ENCODE data around the gene KLHL26. TPM values are rescaled to one million over a fixed set of nuclear protein-coding genes. Genes with fewer than 3 reads are reported as not detected.

KLHL26 gene
- total and polyA plus RNA-seq, 8 donors = 4.3 to 10.4 (median 6.2) TPM

GRCh38 chr19:18660051-18660910 is 23.5 kb downstream of the KLHL26 start:
- Histone ChIP-seq H3K27me3 (no peaks in the 10 kb centered on the region), H3K9me3 (no peaks in the 10 kb centered on the region), H3K4me1 (peaks cover 10 to 22% of the 10 kb centered on the region in 2 donors), H3K27ac (peak overlapping the region; percentile 30 to 53), H3K36me3 (peaks cover 0 to 11% of the 10 kb centered on the region in 2 donors), H3K4me3 (no peak overlapping the region)
- TF ChIP-seq CTCF (IDR thresholded peaks at IDR 0.05) = no peak
- DNase-seq (peak in 2 of 4 donors; percentile 77 to 86), ATAC-seq (peak; percentile 72)
- intact Hi-C loops (cut with DNase I) = no loop called here

GRCh38 chr19:18660939-18661670 is 24.3 kb downstream of the KLHL26 start:
- no peaks in the 10 kb centered on the region for H3K9me3 ChIP-seq
- H3K4me3 ChIP-seq = no peak overlapping the region
- intact Hi-C loops (cut with DNase I) = no loop called here
- H3K4me1 ChIP-seq = peaks cover 10 to 22% of the 10 kb centered on the region in 2 donors
- TF ChIP-seq CTCF (IDR thresholded peaks at IDR 0.05) = no peak
- H3K27me3 ChIP-seq = no peaks in the 10 kb centered on the region
- H3K27ac ChIP-seq = peak overlapping the region; percentile 30 to 53
- H3K36me3 ChIP-seq = peaks cover 0 to 20% of the 10 kb centered on the region in 2 donors
- DNase-seq = no peak
- ATAC-seq = no peak

- H3K4me3 ChIP-seq = no peak overlapping the region
- no peak overlapping the region for H3K27ac ChIP-seq
- ATAC-seq = no peak
- no peak for TF ChIP-seq CTCF (IDR thresholded peaks at IDR 0.05)
- H3K27me3 ChIP-seq = no peaks in the 10 kb centered on the region
- no peaks in the 10 kb centered on the region for H3K9me3 ChIP-seq
- intact Hi-C loops (cut with DNase I) = no loop called here
- peaks cover 10 to 19% of the 10 kb centered on the region in 2 donors for H3K4me1 ChIP-seq
- H3K36me3 ChIP-seq = peaks cover 0 to 40% of the 10 kb centered on the region in 2 donors
- no peak for DNase-seq
These were observed 26.3 kb downstream of the KLHL26 start for GRCh38 chr19:18662972-18663732.

- Histone ChIP-seq H3K4me3 (no peak overlapping the region), H3K9me3 (no peaks in the 10 kb centered on the region), H3K27ac (no peak overlapping the region), H3K36me3 (peaks cover 0 to 49% of the 10 kb centered on the region in 2 donors), H3K4me1 (peaks cover 8 to 16% of the 10 kb centered on the region in 2 donors), H3K27me3 (no peaks in the 10 kb centered on the region)
- TF ChIP-seq CTCF (IDR thresholded peaks at IDR 0.05) = no peak
- no peak for ATAC-seq
- intact Hi-C loops (cut with DNase I) = no loop called here
- no peak for DNase-seq
These were observed 27.2 kb downstream of the KLHL26 start for GRCh38 chr19:18663940-18664530.

Data from left lung (tissue), 10 donors.